GM21619 (cell line): ENCODE data around the gene C16orf74.
A peak's percentile ranks its signal among the peaks of the same experiment; 100 is the strongest.

Experiments used
- ATAC-seq: cut with Tn5 transposase; IDR thresholded peaks from one replicate; pipeline ENCODE4 v1.9.1; 2021; ENCODE audit not compliant: unreplicated experiment

The C16orf74 gene

GRCh38 chr16:85750827-85751697 is at the start of gene C16orf74:
TSS of gene C16orf74 (minus strand) at chr16:85751096. CDS start at chr16:85735217, 15,879 bp downstream.
- no peak for ATAC-seq

DNA sequence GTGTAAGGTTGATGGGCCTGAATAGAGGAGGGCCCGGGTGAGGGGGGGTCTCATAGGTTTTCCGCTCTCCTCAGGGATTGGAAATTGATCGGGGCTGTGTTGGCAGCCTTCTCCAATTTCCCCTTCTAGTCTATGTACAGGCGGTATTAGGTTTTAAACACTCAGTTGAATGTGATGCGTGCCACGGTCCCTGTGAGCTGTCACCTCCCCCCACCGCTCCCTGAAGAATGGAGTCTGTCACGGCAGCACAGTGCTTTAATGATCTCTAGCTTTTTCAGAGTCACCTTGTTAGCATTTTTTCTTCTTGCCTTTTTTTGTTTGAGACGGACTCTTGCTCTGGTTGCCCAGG is 49.4 kb upstream of the C16orf74 start:
- no peak for ATAC-seq

- peak; percentile 79 for ATAC-seq
Measured at GRCh38 chr16:85799497-85800320, 48.8 kb upstream of the C16orf74 start, which contains the start of the genes COX4I1 and EMC8. TSS of gene COX4I1 (plus strand) at chr16:85799695. CDS start at chr16:85801206, 1,511 bp downstream. TSS of gene EMC8 (minus strand) at chr16:85799544. CDS start at chr16:85799295, 249 bp downstream.

DNA sequence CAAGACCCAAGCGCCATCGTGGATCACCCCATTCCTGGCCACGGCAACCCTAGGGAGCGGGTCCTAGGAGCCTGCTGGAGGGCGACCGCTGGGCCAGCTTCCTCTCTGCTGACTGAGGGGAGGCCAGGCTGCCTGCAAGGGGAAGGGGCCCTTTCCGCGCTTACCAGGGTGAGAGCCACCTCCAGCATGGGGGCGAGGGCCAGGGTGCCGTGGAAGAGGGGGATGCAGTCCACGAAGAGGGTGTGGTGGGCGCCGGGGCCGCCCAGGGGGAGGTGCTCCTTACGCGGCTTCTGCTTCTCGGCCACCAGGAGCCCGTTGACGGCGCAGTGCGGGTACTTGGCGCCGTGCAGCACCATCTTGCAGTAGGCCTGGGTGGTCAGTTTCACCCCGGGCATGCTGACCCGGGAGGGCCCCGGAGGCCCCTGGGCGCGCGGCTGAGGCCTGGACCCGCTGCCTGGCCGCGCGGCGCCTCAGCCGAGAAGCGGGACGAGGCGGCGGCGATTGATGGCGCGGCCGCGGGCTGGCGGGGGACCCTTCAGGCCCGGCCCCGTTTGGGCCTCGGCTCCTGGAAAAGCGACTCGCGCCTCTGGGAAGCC is 48.1 kb upstream of the C16orf74 start:
- ATAC-seq = peak; percentile 14

DNA sequence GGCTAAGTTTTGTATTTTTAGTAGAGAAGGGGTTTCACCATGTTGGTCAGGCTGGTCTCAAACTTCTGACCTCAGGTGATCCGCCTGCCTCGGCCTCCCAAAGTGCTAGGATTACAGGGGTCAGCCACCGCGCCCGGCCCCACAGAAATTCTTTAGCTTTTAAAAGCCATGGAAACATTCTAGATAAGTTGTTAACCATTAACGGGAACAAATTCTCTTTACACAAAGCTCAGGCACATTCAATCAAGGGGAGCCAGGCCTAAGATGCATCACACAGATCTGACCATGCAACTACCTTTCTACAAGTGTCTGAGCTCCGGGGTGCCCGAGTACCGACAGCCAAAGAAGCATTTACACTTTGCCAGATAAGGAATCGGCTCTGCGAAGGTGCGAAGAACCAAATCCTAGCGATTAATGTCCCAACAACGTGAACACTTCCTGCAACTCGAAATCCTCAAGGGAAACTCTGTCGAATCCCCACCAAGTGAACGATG is 47.4 kb upstream of the C16orf74 start:
- ATAC-seq = no peak

DNA sequence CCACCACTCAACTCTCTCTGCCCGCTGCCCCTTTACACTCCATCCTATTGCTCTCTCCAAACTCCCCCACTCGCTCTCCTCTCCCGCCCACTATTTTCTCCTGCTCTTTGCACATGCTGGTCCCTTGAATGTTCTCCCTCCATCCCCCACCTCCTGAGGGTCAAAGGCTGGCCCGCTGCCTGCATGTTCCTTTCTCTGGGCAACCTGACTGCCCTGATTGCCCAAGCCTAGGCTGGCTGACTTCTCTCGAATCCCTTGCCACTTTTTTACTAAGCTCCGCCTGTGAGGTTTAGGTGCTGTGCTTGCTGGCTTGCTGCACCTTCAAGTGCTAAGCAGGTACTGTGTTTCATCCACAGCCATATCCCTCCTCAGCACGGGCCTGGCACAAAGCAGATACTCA is 45.7 kb upstream of the C16orf74 start:
- no peak for ATAC-seq

- ATAC-seq = no peak
Measured at GRCh38 chr16:85796152-85796551, 45.3 kb upstream of the C16orf74 start.

DNA sequence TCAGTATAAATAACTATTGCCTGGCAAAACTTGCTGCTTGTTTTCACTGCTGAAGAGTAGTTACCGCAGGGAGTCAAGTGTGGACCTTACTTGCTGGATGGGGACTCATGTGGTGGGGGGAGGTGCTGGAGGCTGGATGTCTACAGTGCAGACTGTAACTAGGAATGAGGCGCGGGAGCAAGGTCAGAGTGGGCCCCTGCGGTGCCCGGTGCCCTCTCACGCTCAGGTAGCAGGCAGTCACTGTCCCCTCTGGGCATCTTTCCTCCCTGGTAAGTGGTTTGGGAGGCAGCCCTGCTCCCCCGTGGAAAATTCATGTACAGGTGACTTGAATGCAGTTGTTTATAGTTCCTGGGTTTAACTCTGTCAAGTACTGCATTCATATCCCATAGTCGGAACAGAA is 43.8 kb upstream of the C16orf74 start:
- no peak for ATAC-seq

- ATAC-seq = no peak
Measured at GRCh38 chr16:85793662-85794298, 42.9 kb upstream of the C16orf74 start.

DNA sequence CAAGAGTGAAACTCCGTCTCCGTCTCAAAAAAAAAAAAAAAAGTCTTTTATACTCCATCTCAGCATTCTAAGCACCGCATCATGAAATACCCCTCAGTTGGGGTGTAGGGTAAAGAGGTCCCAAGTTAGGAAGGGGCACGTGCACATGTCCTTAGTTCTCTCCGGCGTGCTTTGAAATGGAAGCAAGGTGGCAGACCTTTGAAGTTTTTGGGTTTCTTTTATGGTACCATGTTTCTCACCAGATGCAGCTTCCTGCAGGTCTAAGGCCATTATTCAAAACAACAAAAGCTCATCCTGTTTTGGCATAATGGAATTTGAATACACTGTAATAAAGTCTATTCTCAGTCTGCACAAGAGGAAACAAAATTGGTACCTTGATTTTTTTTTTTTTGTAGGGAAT is 38.9 kb upstream of the C16orf74 start:
- no peak for ATAC-seq

GRCh38 chr16:85788819-85789218 is 37.9 kb upstream of the C16orf74 start:
- no peak for ATAC-seq

DNA sequence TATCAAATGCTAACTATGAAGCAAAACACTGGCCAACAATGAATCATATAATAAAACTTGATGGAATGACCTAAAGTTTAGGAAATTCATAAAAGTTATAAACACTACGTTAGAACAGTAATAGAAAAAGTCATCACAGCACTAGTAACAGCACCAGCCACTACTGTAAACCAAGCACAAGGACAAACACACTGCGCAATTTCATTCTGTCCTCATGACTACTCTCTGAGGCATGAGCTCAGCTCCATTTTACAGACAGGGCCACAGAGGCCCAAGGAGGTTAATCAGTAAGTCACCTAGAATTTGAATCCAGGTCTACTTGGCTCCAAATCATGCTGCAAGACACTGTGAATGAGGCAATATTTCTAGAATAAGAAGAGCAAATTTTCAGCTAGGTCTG is 35.0 kb upstream of the C16orf74 start:
- no peak for ATAC-seq

DNA sequence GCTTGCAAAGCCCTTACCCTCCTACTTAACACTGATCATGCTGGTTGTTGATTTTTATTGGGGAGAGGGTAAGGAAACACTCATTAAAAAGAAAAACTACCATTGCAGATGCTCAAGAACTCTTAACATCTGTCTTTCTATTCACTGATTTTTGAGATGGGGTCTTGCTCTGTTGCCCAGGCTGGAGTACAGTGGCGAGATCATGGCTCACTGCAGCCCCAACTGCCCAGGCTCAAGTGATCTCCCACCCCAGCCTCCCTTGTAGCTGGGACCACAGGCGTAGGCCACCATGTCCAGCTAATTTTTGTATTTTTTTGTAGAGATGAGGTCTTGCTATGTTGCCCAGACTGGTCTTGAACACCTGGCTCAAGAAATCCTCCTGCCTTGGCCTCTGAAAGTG is 33.9 kb upstream of the C16orf74 start:
- no peak for ATAC-seq

- no peak for ATAC-seq
Measured at GRCh38 chr16:85783441-85783840, 32.5 kb upstream of the C16orf74 start.

GRCh38 chr16:85782451-85782850 is 31.6 kb upstream of the C16orf74 start:
- no peak for ATAC-seq

DNA sequence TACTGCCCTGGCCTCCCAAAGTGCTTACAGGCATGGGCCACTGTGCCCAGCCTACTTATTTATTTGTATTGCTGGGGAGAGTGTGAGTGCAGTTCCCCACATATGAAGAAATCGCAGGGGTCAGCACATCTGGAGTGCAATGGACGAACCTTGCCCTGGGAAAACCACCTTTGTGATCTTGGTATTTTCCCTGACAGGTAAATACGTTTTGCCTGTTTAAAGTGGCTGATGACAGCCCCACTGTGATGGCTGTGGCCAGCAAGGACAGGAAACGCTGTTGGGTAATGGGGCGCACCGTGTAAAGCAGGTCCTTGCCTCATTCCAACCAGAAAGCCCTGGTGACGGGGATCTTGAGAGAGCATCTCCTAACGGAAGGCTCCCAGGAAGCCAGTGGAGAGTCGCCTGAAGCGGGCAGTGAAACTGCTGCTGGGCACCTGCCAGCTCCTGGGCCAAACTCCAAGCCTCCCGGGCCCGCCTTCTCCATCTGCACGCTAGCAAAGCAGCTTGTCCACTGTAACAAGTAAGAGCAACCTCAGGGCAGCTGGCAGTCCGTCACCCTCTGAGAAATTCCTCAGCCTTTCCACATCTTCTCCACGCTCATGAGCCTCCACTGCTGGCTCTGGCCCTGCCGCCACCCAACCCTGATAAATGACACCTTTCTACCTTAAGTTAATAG is 30.9 kb upstream of the C16orf74 start:
- no peak for ATAC-seq

DNA sequence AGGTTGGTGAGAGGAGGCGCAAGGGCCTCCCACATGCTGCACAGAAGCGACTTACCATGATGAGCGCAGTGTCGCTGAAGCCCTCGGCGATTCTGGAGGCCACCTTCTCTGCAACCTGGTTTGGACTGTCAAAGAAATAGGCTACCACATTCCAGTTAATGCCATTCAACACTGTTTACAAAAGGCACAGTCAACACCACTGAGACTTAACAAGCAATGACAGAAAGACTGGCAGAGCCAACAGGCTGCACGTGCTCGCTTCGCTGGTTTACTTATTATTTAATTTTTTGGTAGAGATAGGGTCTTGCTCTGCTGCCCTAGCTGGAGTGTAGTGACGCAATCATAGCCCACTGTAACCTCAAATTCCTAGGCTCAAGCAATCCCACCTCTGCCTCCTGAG is 30.3 kb upstream of the C16orf74 start:
- ATAC-seq = no peak

- no peak for ATAC-seq
Measured at GRCh38 chr16:85780281-85780680, 29.4 kb upstream of the C16orf74 start.

- no peak for ATAC-seq
Measured at GRCh38 chr16:85778873-85779272, 28.0 kb upstream of the C16orf74 start.

DNA sequence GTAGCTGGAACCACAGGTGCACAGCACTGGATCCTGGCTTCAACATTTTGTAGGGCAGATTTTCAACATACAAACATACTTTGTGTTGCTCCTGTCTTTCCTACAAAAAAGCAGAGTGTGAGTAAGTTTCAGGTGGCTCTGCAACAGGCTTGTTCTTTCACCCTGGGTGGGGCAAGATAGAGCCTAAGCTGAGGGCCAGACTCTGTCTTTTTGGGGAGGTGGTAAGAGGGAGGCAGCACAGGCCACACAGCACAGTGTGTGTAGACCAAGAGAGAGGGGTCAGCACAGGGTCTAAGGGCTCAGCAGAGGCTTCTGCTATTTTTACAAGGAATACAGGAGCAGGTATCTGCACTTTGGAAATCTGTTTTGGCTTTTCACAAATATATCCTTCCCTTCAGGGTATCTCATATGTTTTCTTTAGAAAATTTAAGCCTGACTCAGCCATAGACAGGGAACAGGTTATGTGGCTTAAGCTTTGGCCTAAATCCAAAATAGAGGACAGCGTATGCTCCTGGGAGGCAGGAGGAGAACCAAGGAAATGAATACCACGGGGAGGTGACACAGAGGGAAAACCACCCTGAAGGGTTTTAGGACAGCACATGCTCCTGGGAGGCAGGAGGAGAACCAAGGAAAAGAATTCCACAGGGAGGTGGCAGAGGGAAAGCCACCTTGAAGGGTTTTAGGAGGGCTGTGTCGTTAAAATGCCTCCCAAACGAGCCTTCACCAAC is 26.9 kb upstream of the C16orf74 start:
- ATAC-seq = no peak
